ENCODE results near the gene B4GALNT4.
"Not testable (repeated sequence)": the region's sequence is repeated elsewhere in the genome, so short reads cannot be mapped to it uniquely, and the experiment has no call there.

Gene B4GALNT4

GRCh38 chr11:358129-358800, 11.0 kb upstream of the B4GALNT4 start:
- no peak for DNase-seq (ENCODE audit: low read depth in 3 of 3, low spot score in 1 of 3)

GRCh38 chr11:359181-359714, 10.1 kb upstream of the B4GALNT4 start:
- no peak for DNase-seq (ENCODE audit: low read depth in 3 of 3, low spot score in 1 of 3)

GRCh38 chr11:360326-361280, 8.7 kb upstream of the B4GALNT4 start:
- no peak for DNase-seq (ENCODE audit: low read depth in 3 of 3, low spot score in 1 of 3)

- no peak for DNase-seq (ENCODE audit: low read depth in 3 of 3, low spot score in 1 of 3)
These were observed 6.5 kb upstream of the B4GALNT4 start for GRCh38 chr11:362642-363442.

GRCh38 chr11:363443-363805, 5.9 kb upstream of the B4GALNT4 start:
- DNase-seq (ENCODE audit: low read depth in 3 of 3, low spot score in 1 of 3), result not testable (repeated sequence)

GRCh38 chr11:363948-364761, 5.1 kb upstream of the B4GALNT4 start:
- DNase-seq (ENCODE audit: low read depth in 3 of 3, low spot score in 1 of 3), result peak in 2 of 3 donors; percentile 31 to 38

GRCh38 chr11:364991-365725, 4.1 kb upstream of the B4GALNT4 start:
- DNase-seq (ENCODE audit: low read depth in 3 of 3, low spot score in 1 of 3), result no peak

- DNase-seq (ENCODE audit: low read depth in 3 of 3, low spot score in 1 of 3), result no peak
These were observed 3.5 kb upstream of the B4GALNT4 start for GRCh38 chr11:365831-366230.

GRCh38 chr11:367956-368413, 1.3 kb upstream of the B4GALNT4 start:
- no peak for DNase-seq (ENCODE audit: low read depth in 3 of 3, low spot score in 1 of 3)

- DNase-seq (ENCODE audit: low read depth in 3 of 3, low spot score in 1 of 3), result no peak
These were observed 624 bp upstream of the B4GALNT4 start for GRCh38 chr11:368414-369335.

- no peak for DNase-seq (ENCODE audit: low read depth in 3 of 3, low spot score in 1 of 3)
These were observed 1.0 kb downstream of the B4GALNT4 start for GRCh38 chr11:370070-370941.

- no peak for DNase-seq (ENCODE audit: low read depth in 3 of 3, low spot score in 1 of 3)
These were observed 1.8 kb downstream of the B4GALNT4 start for GRCh38 chr11:371051-371450.

GRCh38 chr11:371716-372590, 2.7 kb downstream of the B4GALNT4 start:
- no peak for DNase-seq (ENCODE audit: low read depth in 3 of 3, low spot score in 1 of 3)

GRCh38 chr11:372809-373715, 3.8 kb downstream of the B4GALNT4 start:
- DNase-seq (ENCODE audit: low read depth in 3 of 3, low spot score in 1 of 3), result no peak

- DNase-seq (ENCODE audit: low read depth in 3 of 3, low spot score in 1 of 3), result no peak
These were observed 4.6 kb downstream of the B4GALNT4 start for GRCh38 chr11:373716-374551.

All from stimulated activated CD4-positive, alpha-beta T cell treated with anti-CD3 and anti-CD28 coated beads, TNF-alpha, amount 100 ng/mL, for 1 hour (primary cell).